BLaER1 treated with 17β-estradiol and CSF1 and Interleukin-3, amounts not matched to agents 10 nM and 100 nM (cell line): ENCODE measurements around the gene CTNNBIP1.
"Not testable (repeated sequence)": the region's sequence is repeated elsewhere in the genome, so short reads cannot be mapped to it uniquely, and the experiment has no call there.

Experiments used
- H3K27ac ChIP-seq, 11 experiments: shearing (Covaris generic); formaldehyde crosslinking; 2 replicates each; pipeline ENCODE4 v1.8.1; 2022
- H3K27me3 ChIP-seq, 11 experiments: shearing (Covaris generic); formaldehyde crosslinking; 2 replicates each; pipeline ENCODE4 v1.8.1; 2022
- H3K36me3 ChIP-seq, 11 experiments: shearing (Covaris generic); formaldehyde crosslinking; 2 replicates each; pipeline ENCODE4 v1.8.1; 2022
- H3K4me1 ChIP-seq, 10 experiments: shearing (Covaris generic); formaldehyde crosslinking; 2 replicates each; pipeline ENCODE4 v1.8.1; 2022
- H3K4me2 ChIP-seq, 11 experiments: shearing (Covaris generic); formaldehyde crosslinking; 2 replicates each; pipeline ENCODE4 v1.8.1; 2022
- H3K4me3 ChIP-seq, 10 experiments: shearing (Covaris generic); formaldehyde crosslinking; 2 replicates each; pipeline ENCODE4 v1.8.1; 2022
- H3K9ac ChIP-seq, 11 experiments: shearing (Covaris generic); formaldehyde crosslinking; 2 replicates each; pipeline ENCODE4 v1.8.1; 2022
- H3K9me3 ChIP-seq, 11 experiments: shearing (Covaris generic); formaldehyde crosslinking; replicated peaks in 1 of 11; 2 replicates each; pipeline ENCODE4 v1.8.1; 2022
- H4K20me1 ChIP-seq, 11 experiments: shearing (Covaris generic); formaldehyde crosslinking; 2 replicates each; pipeline ENCODE4 v1.8.1; 2022
- Cebpa-rat ChIP-seq, 11 experiments: shearing (Covaris generic); IDR thresholded peaks; 2 replicates each; pipeline ENCODE4 v1.8.1; 2022

The CTNNBIP1 gene

GRCh38 chr1:9920606-9921005, 10.5 kb upstream of the CTNNBIP1 start:
- no peak overlapping the region for H3K4me3 ChIP-seq
- no peaks in the 10 kb centered on the region for H3K27me3 ChIP-seq
- no peak overlapping the region for H3K27ac ChIP-seq
- no peaks in the 10 kb centered on the region for H3K36me3 ChIP-seq
- H3K9me3 ChIP-seq, result no peaks in the 10 kb centered on the region
- TF ChIP-seq Cebpa-rat (IDR thresholded peaks at IDR 0.05), result no peak
- no peaks in the 10 kb centered on the region for H3K4me1 ChIP-seq
- H4K20me1 ChIP-seq, result no peaks in the 10 kb centered on the region
- H3K4me2 ChIP-seq, result no peak overlapping the region
- no peak overlapping the region for H3K9ac ChIP-seq

- H3K4me1 ChIP-seq, result no peaks in the 10 kb centered on the region
- no peaks in the 10 kb centered on the region for H4K20me1 ChIP-seq
- H3K4me2 ChIP-seq, result no peak overlapping the region
- H3K9ac ChIP-seq, result no peak overlapping the region
- no peaks in the 10 kb centered on the region for H3K27me3 ChIP-seq
- no peaks in the 10 kb centered on the region for H3K36me3 ChIP-seq
- TF ChIP-seq Cebpa-rat (IDR thresholded peaks at IDR 0.05), result no peak
- no peak overlapping the region for H3K4me3 ChIP-seq
- no peak overlapping the region for H3K27ac ChIP-seq
- no peaks in the 10 kb centered on the region for H3K9me3 ChIP-seq
These were observed 7.8 kb upstream of the CTNNBIP1 start for GRCh38 chr1:9917901-9918300.

- H3K4me3 ChIP-seq, H3K9ac ChIP-seq, H3K36me3 ChIP-seq, H3K4me2 ChIP-seq, H4K20me1 ChIP-seq, H3K4me1 ChIP-seq, H3K27me3 ChIP-seq, H3K9me3 ChIP-seq, H3K27ac ChIP-seq: not testable (repeated sequence)
These were observed 7.4 kb upstream of the CTNNBIP1 start for GRCh38 chr1:9917495-9917894.

- no peaks in the 10 kb centered on the region for H4K20me1 ChIP-seq
- H3K9me3 ChIP-seq, result no peaks in the 10 kb centered on the region
- H3K9ac ChIP-seq, result no peak overlapping the region
- H3K4me2 ChIP-seq, result no peak overlapping the region
- no peak overlapping the region for H3K4me3 ChIP-seq
- H3K36me3 ChIP-seq, result no peaks in the 10 kb centered on the region
- TF ChIP-seq Cebpa-rat (IDR thresholded peaks at IDR 0.05), result no peak
- H3K27me3 ChIP-seq, result no peaks in the 10 kb centered on the region
- peaks cover 3 to 11% (median 4%) of the 10 kb centered on the region in 10 experiments for H3K4me1 ChIP-seq
- no peak overlapping the region for H3K27ac ChIP-seq
These were observed 6.4 kb upstream of the CTNNBIP1 start for GRCh38 chr1:9916452-9916851.

- H3K9me3 ChIP-seq, result no peaks in the 10 kb centered on the region
- no peaks in the 10 kb centered on the region for H4K20me1 ChIP-seq
- H3K4me1 ChIP-seq, result peaks cover 10 to 16% (median 12%) of the 10 kb centered on the region in 10 experiments
- no peaks in the 10 kb centered on the region for H3K36me3 ChIP-seq
- TF ChIP-seq Cebpa-rat (IDR thresholded peaks at IDR 0.05), result no peak
- no peak overlapping the region for H3K4me2 ChIP-seq
- no peak overlapping the region for H3K9ac ChIP-seq
- H3K27me3 ChIP-seq, result no peaks in the 10 kb centered on the region
- no peak overlapping the region for H3K27ac ChIP-seq
- no peak overlapping the region for H3K4me3 ChIP-seq
These were observed 4.5 kb upstream of the CTNNBIP1 start for GRCh38 chr1:9914610-9914937.

- H3K4me1 ChIP-seq, result peaks cover 21 to 32% (median 27%) of the 10 kb centered on the region in 10 experiments
- peaks cover 0 to 9% (median 0%) of the 10 kb centered on the region in 11 experiments; a peak in 2 of 22 replicates for H4K20me1 ChIP-seq
- H3K27ac ChIP-seq, result no peak overlapping the region
- H3K4me3 ChIP-seq, result no peak overlapping the region
- H3K9me3 ChIP-seq, result no peaks in the 10 kb centered on the region
- H3K36me3 ChIP-seq, result no peaks in the 10 kb centered on the region
- no peak for TF ChIP-seq Cebpa-rat (IDR thresholded peaks at IDR 0.05)
- no peaks in the 10 kb centered on the region for H3K27me3 ChIP-seq
- peak overlapping the region in 1 of 11 experiments; percentile 82; a peak in 1 of 22 replicates for H3K4me2 ChIP-seq
- no peak overlapping the region for H3K9ac ChIP-seq
These were observed 2.3 kb upstream of the CTNNBIP1 start for GRCh38 chr1:9912264-9912936.

GRCh38 chr1:9910423-9911178, 532 bp upstream of the CTNNBIP1 start:
- H3K27me3 ChIP-seq, result no peaks in the 10 kb centered on the region
- H3K36me3 ChIP-seq, result no peaks in the 10 kb centered on the region
- H3K27ac ChIP-seq, result peak overlapping the region; percentile 48 to 83 (median 78)
- peaks cover 21 to 36% (median 31%) of the 10 kb centered on the region in 10 experiments for H3K4me1 ChIP-seq
- H3K4me2 ChIP-seq, result peak overlapping the region; percentile 71 to 97 (median 82)
- H4K20me1 ChIP-seq, result peaks cover 0 to 12% (median 0%) of the 10 kb centered on the region in 11 experiments; a peak in 3 of 22 replicates
- H3K9ac ChIP-seq, result peak overlapping the region; percentile 67 to 82 (median 77)
- H3K4me3 ChIP-seq, result peak overlapping the region; percentile 57 to 71 (median 64)
- H3K9me3 ChIP-seq, result no peaks in the 10 kb centered on the region
- TF ChIP-seq Cebpa-rat (IDR thresholded peaks at IDR 0.05), result no peak

- Histone ChIP-seq H3K27ac (peak overlapping the region; percentile 80 to 90 (median 82)), H3K36me3 (no peaks in the 10 kb centered on the region), H3K9me3 (no peaks in the 10 kb centered on the region), H3K4me1 (peaks cover 21 to 48% (median 37%) of the 10 kb centered on the region in 10 experiments), H3K9ac (peak overlapping the region; percentile 87 to 94 (median 91)), H3K27me3 (no peaks in the 10 kb centered on the region), H3K4me3 (peak overlapping the region; percentile 81 to 95 (median 91)), H3K4me2 (peak overlapping the region; percentile 93 to 100 (median 99)), H4K20me1 (peaks cover 0 to 12% (median 0%) of the 10 kb centered on the region in 11 experiments; a peak in 4 of 22 replicates)
- TF ChIP-seq Cebpa-rat (IDR thresholded peaks at IDR 0.05), result no peak
These were observed 629 bp downstream of the CTNNBIP1 start for GRCh38 chr1:9909234-9910046.

GRCh38 chr1:9908871-9909233, 1.2 kb downstream of the CTNNBIP1 start:
- Histone ChIP-seq H3K4me3 (peak overlapping the region; percentile 81 to 95 (median 91)), H3K27ac (peak overlapping the region in 1 of 11 experiments; percentile 80; a peak in 1 of 22 replicates), H3K36me3 (no peaks in the 10 kb centered on the region), H3K4me2 (peak overlapping the region; percentile 93 to 100 (median 99)), H3K9me3 (no peaks in the 10 kb centered on the region), H3K9ac (peak overlapping the region; percentile 87 to 94 (median 91); a peak in 20 of 22 replicates), H4K20me1 (peaks cover 0 to 12% (median 0%) of the 10 kb centered on the region in 11 experiments; a peak in 4 of 22 replicates), H3K4me1 (peaks cover 21 to 51% (median 37%) of the 10 kb centered on the region in 10 experiments), H3K27me3 (no peaks in the 10 kb centered on the region)
- TF ChIP-seq Cebpa-rat (IDR thresholded peaks at IDR 0.05), result no peak
